Keratinocyte (primary cell): ENCODE results near the gene MRPS10. TPM values are rescaled to one million over a fixed set of nuclear protein-coding genes. Genes with fewer than 3 reads are reported as not detected.
A peak's percentile ranks its signal among the peaks of the same experiment; 100 is the strongest.

Experiments used
- DNase-seq: peaks from one replicate; pipeline ENCODE4 v3.0.0-alpha.2; 2011; ENCODE audit warnings: low read depth, missing footprints, low spot score
- FAIRE-seq: peaks from 2 replicates; lab custom pipeline; 2011; peaks lifted over from hg19 to GRCh38; lab: Jason Lieb, UNC
- H2AFZ ChIP-seq: 2 replicates; pipeline ENCODE4 v1.6.0; 2012; ENCODE audit warnings: low read length, control low read depth, inconsistent platforms; ENCODE audit not compliant: control insufficient read depth
- H3K27ac ChIP-seq: 2 replicates; pipeline ENCODE4 v1.5.1; 2011; ENCODE audit warnings: low read length; ENCODE audit not compliant: control insufficient read depth, insufficient read depth
- H3K27me3 ChIP-seq: 3 replicates; pipeline ENCODE4 v1.6.0; 2011; ENCODE audit warnings: low read length; ENCODE audit not compliant: control insufficient read depth, insufficient read depth; ENCODE audit errors: extremely low read depth
- H3K36me3 ChIP-seq, 2 experiments: 2 replicates in 1 of 2; 3 replicates in 1 of 2; pipeline ENCODE4 v1.5.1; 2011; ENCODE audit warnings: low read length in 2 of 2, mild to moderate bottlenecking in 1 of 2; ENCODE audit not compliant: control insufficient read depth in 2 of 2, insufficient read depth in 2 of 2; ENCODE audit errors: extremely low read depth in 1 of 2
- H3K4me1 ChIP-seq: 3 replicates; pipeline ENCODE4 v1.5.1; 2011; ENCODE audit warnings: low read length; ENCODE audit not compliant: control insufficient read depth, insufficient read depth; ENCODE audit errors: extremely low read depth
- H3K4me2 ChIP-seq: 3 replicates; pipeline ENCODE4 v1.6.0; 2011; ENCODE audit warnings: low read depth, low read length; ENCODE audit not compliant: control insufficient read depth, insufficient read depth; ENCODE audit errors: extremely low read depth
- H3K4me3 ChIP-seq, 3 experiments: fragments of 200-600 bp in 1 of 3; sonication (generic) in 1 of 3; 2 replicates in 2 of 3; 3 replicates in 1 of 3; pipeline ENCODE4 v1.5.1; 2011 to 2016; ENCODE audit warnings: low read length in 3 of 3, mild to moderate bottlenecking in 3 of 3, control low read depth in 2 of 3, inconsistent platforms in 1 of 3, low read depth in 1 of 3, mixed read lengths in 1 of 3, mixed run types in 1 of 3, moderate library complexity in 1 of 3; ENCODE audit not compliant: control insufficient read depth in 2 of 3, insufficient read depth in 2 of 3; ENCODE audit errors: extremely low read depth in 1 of 3
- H3K79me2 ChIP-seq: 2 replicates; pipeline ENCODE4 v1.6.0; 2012; ENCODE audit warnings: low read length; ENCODE audit not compliant: control insufficient read depth, insufficient read depth
- H3K9ac ChIP-seq: 3 replicates; pipeline ENCODE4 v1.6.0; 2011; ENCODE audit warnings: low read length; ENCODE audit not compliant: control insufficient read depth, insufficient read depth; ENCODE audit errors: extremely low read depth
- H3K9me1 ChIP-seq: 3 replicates; pipeline ENCODE4 v1.6.0; 2011; ENCODE audit warnings: low read length; ENCODE audit not compliant: control insufficient read depth, insufficient read depth; ENCODE audit errors: extremely low read depth
- H3K9me3 ChIP-seq: 2 replicates; pipeline ENCODE4 v1.5.1; 2012; ENCODE audit warnings: low read depth, low read length; ENCODE audit not compliant: control insufficient read depth
- H4K20me1 ChIP-seq: 3 replicates; pipeline ENCODE4 v1.6.0; 2011; ENCODE audit warnings: low read length; ENCODE audit not compliant: control insufficient read depth, insufficient read depth; ENCODE audit errors: extremely low read depth
- EZH2 ChIP-seq: IDR thresholded peaks from one replicate; pipeline ENCODE4 v1.6.1; 2012; ENCODE audit warnings: inconsistent platforms, mild to moderate bottlenecking, low read length, moderate library complexity
- dilution Hi-C: fragments of 300-500 bp; cut with MboI; formaldehyde crosslinking; loops from one replicate; pipeline ENCODE4 v1.7.0; 2020; ENCODE audit warnings: low sequenced_read_pairs; ENCODE audit not compliant: extremely low pct_ligation_motif_present
- polyA plus RNA-seq, 5 experiments: library from polyadenylated mRNA; depleted of rRNA in 3 of 5; stranded (reverse) in 3 of 5; stranded (forward) in 1 of 5; unstranded in 1 of 5; fragments of >200 nt; gene quantifications; 1 replicate in 1 of 5; 2 replicates in 3 of 5; 3 replicates in 1 of 5; pipeline versions ENCODE4 v1.2.1 to v1.2.3, GENCODE V29; 2011 to 2012; ENCODE audit warnings: missing spikeins in 2 of 5, low read depth in 1 of 5, low replicate concordance in 1 of 5
- TF ChIP-seq, protein P1 (sequence below), 3 experiments: IDR thresholded peaks in 1 of 3; conservative IDR thresholded peaks in 1 of 3; optimal IDR thresholded peaks in 1 of 3; 2 replicates in 2 of 3; 3 replicates in 1 of 3; pipeline versions ENCODE3 to v1.5.1; 2011; ENCODE audit warnings: low read length in 3 of 3, mild to moderate bottlenecking in 3 of 3, moderate library complexity in 2 of 3, control low read depth in 1 of 3, inconsistent platforms in 1 of 3; ENCODE audit not compliant: insufficient read depth in 2 of 3; ENCODE audit errors: extremely low read depth in 1 of 3

Gene MRPS10
- polyA plus RNA-seq, 1 donor (not counting 4 experiments of a cell fraction or from before 2014, with no cell fraction given), result 80.1 TPM

DNA sequence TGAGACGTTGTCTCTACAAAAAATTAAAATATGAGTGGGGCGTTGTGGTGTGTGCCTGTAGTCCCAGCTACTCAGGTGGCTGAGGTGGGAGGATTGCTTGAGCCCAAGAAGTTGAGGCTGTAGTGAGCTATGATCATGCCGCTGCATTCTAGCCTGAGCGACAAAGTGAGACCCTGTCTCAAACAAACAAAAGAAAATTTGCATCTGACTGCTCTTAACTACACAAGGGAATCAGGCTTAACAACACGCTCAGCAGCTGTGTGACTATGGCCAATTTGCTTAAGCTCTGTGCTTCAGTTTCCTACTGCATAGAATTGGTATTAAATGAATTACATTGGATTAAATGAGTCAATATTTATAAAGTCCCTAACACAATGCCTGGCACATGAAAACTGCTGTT is 24.3 kb upstream of the MRPS10 start:
- Histone ChIP-seq H3K4me1 (peaks cover 29% of the 10 kb centered on the region), H3K36me3 (peaks cover 10 to 11% of the 10 kb centered on the region in 2 experiments), H3K9me1 (no peaks in the 10 kb centered on the region), H3K79me2 (no peaks in the 10 kb centered on the region), H3K27me3 (no peaks in the 10 kb centered on the region), H3K9me3 (no peaks in the 10 kb centered on the region), H4K20me1 (no peaks in the 10 kb centered on the region), H3K9ac (no peak overlapping the region), H3K27ac (no peak overlapping the region), H3K4me3 (no peak overlapping the region), H2AFZ (no peak overlapping the region), H3K4me2 (no peak overlapping the region)
- dilution Hi-C loops, result no loop called here
- no peak for TF ChIP-seq EZH2
- TF ChIP-seq, protein P1, sequence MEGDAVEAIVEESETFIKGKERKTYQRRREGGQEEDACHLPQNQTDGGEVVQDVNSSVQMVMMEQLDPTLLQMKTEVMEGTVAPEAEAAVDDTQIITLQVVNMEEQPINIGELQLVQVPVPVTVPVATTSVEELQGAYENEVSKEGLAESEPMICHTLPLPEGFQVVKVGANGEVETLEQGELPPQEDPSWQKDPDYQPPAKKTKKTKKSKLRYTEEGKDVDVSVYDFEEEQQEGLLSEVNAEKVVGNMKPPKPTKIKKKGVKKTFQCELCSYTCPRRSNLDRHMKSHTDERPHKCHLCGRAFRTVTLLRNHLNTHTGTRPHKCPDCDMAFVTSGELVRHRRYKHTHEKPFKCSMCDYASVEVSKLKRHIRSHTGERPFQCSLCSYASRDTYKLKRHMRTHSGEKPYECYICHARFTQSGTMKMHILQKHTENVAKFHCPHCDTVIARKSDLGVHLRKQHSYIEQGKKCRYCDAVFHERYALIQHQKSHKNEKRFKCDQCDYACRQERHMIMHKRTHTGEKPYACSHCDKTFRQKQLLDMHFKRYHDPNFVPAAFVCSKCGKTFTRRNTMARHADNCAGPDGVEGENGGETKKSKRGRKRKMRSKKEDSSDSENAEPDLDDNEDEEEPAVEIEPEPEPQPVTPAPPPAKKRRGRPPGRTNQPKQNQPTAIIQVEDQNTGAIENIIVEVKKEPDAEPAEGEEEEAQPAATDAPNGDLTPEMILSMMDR (optimal IDR thresholded peaks at IDR 0.05 in 1 of 3, IDR thresholded peaks at IDR 0.05 in 1 of 3, conservative IDR thresholded peaks at IDR 0.05 in 1 of 3; ENCODE audit: extremely low read depth in 1 of 3, insufficient read depth in 2 of 3, low read length in 3 of 3), result no peak
- DNase-seq, result no peak
- FAIRE-seq, result no peak

DNA sequence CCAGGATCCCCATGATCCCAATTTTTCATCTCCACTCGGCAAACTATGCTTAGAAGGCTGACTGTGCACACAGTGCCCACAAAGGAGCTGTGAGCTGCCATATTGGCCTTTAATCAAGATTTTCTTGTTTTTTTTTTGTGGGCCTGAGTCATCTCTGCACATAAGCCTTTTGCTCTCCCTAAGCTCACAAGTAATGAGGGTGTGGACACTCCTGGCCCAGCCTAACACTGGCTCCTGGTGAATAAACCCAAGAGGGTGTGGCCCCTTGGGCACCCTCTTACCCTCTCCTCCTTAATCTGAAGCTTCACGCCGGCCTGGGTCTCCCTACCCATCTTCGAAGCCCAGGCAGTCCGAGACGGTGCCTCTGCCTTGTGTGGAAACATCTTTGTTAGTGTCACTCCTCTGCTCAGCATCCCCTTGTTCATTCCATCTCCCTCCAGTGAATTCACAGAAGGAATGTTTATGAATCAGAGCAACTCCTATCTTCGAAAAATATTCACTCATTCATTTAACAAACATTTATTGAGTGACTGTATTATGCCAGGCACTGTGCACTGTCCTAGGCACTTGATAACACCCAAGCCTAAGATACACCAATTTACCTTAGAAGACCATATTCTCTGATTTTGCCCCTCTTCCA is 22.2 kb upstream of the MRPS10 start:
- TF ChIP-seq EZH2, result no peak
- TF ChIP-seq, protein P1 (optimal IDR thresholded peaks at IDR 0.05 in 1 of 3, IDR thresholded peaks at IDR 0.05 in 1 of 3, conservative IDR thresholded peaks at IDR 0.05 in 1 of 3; ENCODE audit: extremely low read depth in 1 of 3, insufficient read depth in 2 of 3, low read length in 3 of 3), result no peak
- Histone ChIP-seq H2AFZ (peak overlapping the region; percentile 91), H3K79me2 (no peaks in the 10 kb centered on the region), H3K36me3 (peaks cover 11% of the 10 kb centered on the region in 2 experiments), H3K27me3 (no peaks in the 10 kb centered on the region), H3K4me2 (peak overlapping the region; percentile 86), H3K27ac (peak overlapping the region; percentile 90), H3K9me1 (no peaks in the 10 kb centered on the region), H3K9ac (peak overlapping the region; percentile 59), H3K9me3 (no peaks in the 10 kb centered on the region), H3K4me1 (peaks cover 29% of the 10 kb centered on the region), H3K4me3 (peak overlapping the region in 2 of 3 experiments; percentile 24 to 39), H4K20me1 (no peaks in the 10 kb centered on the region)
- dilution Hi-C loops, result no loop called here
- peak; percentile 86 for FAIRE-seq
- peak; percentile 68 for DNase-seq
